ENCODE data around the gene ALG3.

The ALG3 gene

GRCh38 chr3:184192889-184193288 is 55.9 kb downstream of the ALG3 start:
- DNase-seq, result no peak
